GM12878 (cell line): Measurements from ENCODE around the gene CRYGS.

Source experiments
- CTCF ChIP-seq, 3 experiments: IDR thresholded peaks in 2 of 3; conservative IDR thresholded peaks in 1 of 3; 2 replicates each; pipeline ENCODE4 v1.5.1; 2011; ENCODE audit warnings: low read depth in 3 of 3, low read length in 3 of 3, mild to moderate bottlenecking in 3 of 3, control low read depth in 2 of 3, moderate library complexity in 2 of 3, inconsistent platforms in 1 of 3, mixed read lengths in 1 of 3; ENCODE audit not compliant: control insufficient read depth in 2 of 3, insufficient read depth in 1 of 3; ENCODE audit errors: extremely low read depth in 1 of 3
- EED ChIP-seq: sonication (generic); IDR thresholded peaks from 2 replicates; pipeline ENCODE4 v1.6.1; 2016; ENCODE audit warnings: antibody characterized with exemption, low read depth
- ETV6 ChIP-seq, 2 experiments: fragments of 450-650 bp in 1 of 2; IDR thresholded peaks in 1 of 2; conservative IDR thresholded peaks in 1 of 2; 2 replicates each; pipeline ENCODE4 v1.6.1; 2014; ENCODE audit warnings: antibody characterized with exemption in 1 of 2, borderline replicate concordance in 1 of 2, low read depth in 1 of 2, mild to moderate bottlenecking in 1 of 2, moderate library complexity in 1 of 2
- HDGF ChIP-seq: fragments of 450-650 bp; IDR thresholded peaks from 2 replicates; pipeline ENCODE4 v1.6.1; 2016; ENCODE audit warnings: antibody characterized with exemption
- MXI1 ChIP-seq: fragments of 150-350 bp; IDR thresholded peaks from 2 replicates; pipeline ENCODE4 v1.6.1; 2011; ENCODE audit warnings: low read depth, mild to moderate bottlenecking, inconsistent platforms, low read length, improper control_type of control experiment
- POLR2A ChIP-seq: IDR thresholded peaks from 2 replicates; pipeline ENCODE4 v1.6.1; 2011; ENCODE audit warnings: low read depth, mild to moderate bottlenecking, low read length
- POLR2AphosphoS5 ChIP-seq: IDR thresholded peaks from 2 replicates; pipeline ENCODE4 v1.6.1; 2011; ENCODE audit warnings: mild to moderate bottlenecking, low read length, inconsistent platforms
- RFX5 ChIP-seq: IDR thresholded peaks from 2 replicates; pipeline ENCODE4 v1.6.1; 2011; ENCODE audit warnings: low read depth, low read length, improper control_type of control experiment
- SIN3A ChIP-seq: IDR thresholded peaks from 2 replicates; pipeline ENCODE4 v1.6.1; 2012; ENCODE audit warnings: low read depth, low read length, improper control_type of control experiment
- TBL1XR1 ChIP-seq: IDR thresholded peaks from 2 replicates; pipeline ENCODE4 v1.6.1; 2012; ENCODE audit warnings: low read depth, low read length, improper control_type of control experiment
- YY1 ChIP-seq: IDR thresholded peaks from 2 replicates; pipeline ENCODE4 v1.6.1; 2011; ENCODE audit warnings: low read depth, mild to moderate bottlenecking, low read length
- ZBTB11 ChIP-seq: fragments of 450-650 bp; formaldehyde crosslinking; IDR thresholded peaks from 2 replicates; pipeline ENCODE4 v1.5.0; 2022; ENCODE audit warnings: mild to moderate bottlenecking, missing genetic modification characterization
- ZNF217 ChIP-seq: fragments of 450-650 bp; IDR thresholded peaks from 2 replicates; pipeline ENCODE4 v1.6.1; 2017; ENCODE audit warnings: antibody characterized with exemption, mild to moderate bottlenecking
- ZNF274 ChIP-seq: IDR thresholded peaks from one replicate; pipeline ENCODE4 v1.8.0; 2011; ENCODE audit not compliant: insufficient read length, insufficient read depth

- no peak for TF ChIP-seq RFX5
- no peak for TF ChIP-seq ZNF274
- TF ChIP-seq CTCF (IDR thresholded peaks at IDR 0.05 in 2 of 3, conservative IDR thresholded peaks at IDR 0.05 in 1 of 3; ENCODE audit: control insufficient read depth in 2 of 3, extremely low read depth in 1 of 3, insufficient read depth in 1 of 3, low read depth in 3 of 3, low read length in 3 of 3), result no peak
- no peak for TF ChIP-seq ZNF217
- no peak for TF ChIP-seq TBL1XR1
- no peak for TF ChIP-seq POLR2A
- TF ChIP-seq ETV6 (conservative IDR thresholded peaks at IDR 0.05 in 1 of 2, IDR thresholded peaks at IDR 0.05 in 1 of 2; ENCODE audit: borderline replicate concordance in 1 of 2, low read depth in 1 of 2), result no peak
- TF ChIP-seq SIN3A, result no peak
- no peak for TF ChIP-seq MXI1
- no peak for TF ChIP-seq YY1
- no peak for TF ChIP-seq POLR2AphosphoS5
- TF ChIP-seq HDGF, result no peak
- TF ChIP-seq ZBTB11, result no peak
- no peak for TF ChIP-seq EED
These were observed 13.8 kb downstream of the CRYGS start for GRCh38 chr3:186530415-186530814.
